GM12892 (cell line): Measurements from ENCODE around the gene DMC1.

Experiments used
- POLR2A ChIP-seq: IDR thresholded peaks from 2 replicates; pipeline ENCODE4 v1.6.1; 2011; ENCODE audit warnings: low read depth, low read length, control low read depth
- TAF1 ChIP-seq: IDR thresholded peaks from 2 replicates; pipeline ENCODE4 v1.6.1; 2011; ENCODE audit warnings: low read depth, mild to moderate bottlenecking, control low read depth, low read length, borderline replicate concordance

- TF ChIP-seq POLR2A (no peak), TAF1 (no peak)
Observed at GRCh38 chr22:38570779-38571364, 889 bp upstream of the DMC1 start.
